Mucosa of stomach (tissue), 1 donor: ENCODE results near the gene VAV3.

Source experiments
- H3K27me3 ChIP-seq: one replicate; pipeline ENCODE4 v1.7.0; 2013; ENCODE audit warnings: mild to moderate bottlenecking, low read length; ENCODE audit not compliant: control insufficient read depth, insufficient read depth
- H3K36me3 ChIP-seq: one replicate; pipeline ENCODE4 v1.7.0; 2013; ENCODE audit warnings: low read length; ENCODE audit not compliant: control insufficient read depth, insufficient read depth
- H3K4me1 ChIP-seq: one replicate; pipeline ENCODE4 v1.7.0; 2013; ENCODE audit warnings: mild to moderate bottlenecking, low read length; ENCODE audit not compliant: control insufficient read depth, insufficient read depth
- H3K4me3 ChIP-seq: one replicate; pipeline ENCODE4 v1.7.0; 2013; ENCODE audit warnings: low read length
- H3K9ac ChIP-seq: one replicate; pipeline ENCODE4 v1.7.0; 2013; ENCODE audit warnings: mild to moderate bottlenecking, low read length, moderate library complexity
- H3K9me3 ChIP-seq: one replicate; pipeline ENCODE4 v1.7.0; 2013; ENCODE audit warnings: mild to moderate bottlenecking, low read length, moderate library complexity; ENCODE audit not compliant: control insufficient read depth
- donor health status: Pancreatic carcinoma.

Gene VAV3

GRCh38 chr1:107820801-107821200 lies 144.2 kb downstream of the VAV3 start:
- Histone ChIP-seq H3K4me3 (no peak overlapping the region), H3K4me1 (no peaks in the 10 kb centered on the region), H3K27me3 (no peaks in the 10 kb centered on the region), H3K36me3 (no peaks in the 10 kb centered on the region), H3K9ac (no peak overlapping the region), H3K9me3 (no peaks in the 10 kb centered on the region)

- H3K9ac ChIP-seq, result no peak overlapping the region
- H3K36me3 ChIP-seq, result no peaks in the 10 kb centered on the region
- H3K4me1 ChIP-seq, result no peaks in the 10 kb centered on the region
- H3K9me3 ChIP-seq, result no peaks in the 10 kb centered on the region
- no peaks in the 10 kb centered on the region for H3K27me3 ChIP-seq
- no peak overlapping the region for H3K4me3 ChIP-seq
These were observed 147.0 kb downstream of the VAV3 start for GRCh38 chr1:107817935-107818334.

- H3K9ac ChIP-seq, result no peak overlapping the region
- no peak overlapping the region for H3K4me3 ChIP-seq
These were observed 147.8 kb downstream of the VAV3 start for GRCh38 chr1:107817206-107817605.

GRCh38 chr1:107810291-107810951 lies 154.6 kb downstream of the VAV3 start:
- no peaks in the 10 kb centered on the region for H3K4me1 ChIP-seq
- H3K4me3 ChIP-seq, result no peak overlapping the region
- no peak overlapping the region for H3K9ac ChIP-seq
- no peaks in the 10 kb centered on the region for H3K36me3 ChIP-seq
- no peaks in the 10 kb centered on the region for H3K9me3 ChIP-seq
- H3K27me3 ChIP-seq, result no peaks in the 10 kb centered on the region

More at GRCh38 chr1:107817206-107817605, 147.8 kb downstream of the VAV3 start:
- Histone ChIP-seq H3K36me3 (no peaks in the 10 kb centered on the region), H3K9me3 (no peaks in the 10 kb centered on the region), H3K4me1 (no peaks in the 10 kb centered on the region), H3K27me3 (no peaks in the 10 kb centered on the region)

DNA sequence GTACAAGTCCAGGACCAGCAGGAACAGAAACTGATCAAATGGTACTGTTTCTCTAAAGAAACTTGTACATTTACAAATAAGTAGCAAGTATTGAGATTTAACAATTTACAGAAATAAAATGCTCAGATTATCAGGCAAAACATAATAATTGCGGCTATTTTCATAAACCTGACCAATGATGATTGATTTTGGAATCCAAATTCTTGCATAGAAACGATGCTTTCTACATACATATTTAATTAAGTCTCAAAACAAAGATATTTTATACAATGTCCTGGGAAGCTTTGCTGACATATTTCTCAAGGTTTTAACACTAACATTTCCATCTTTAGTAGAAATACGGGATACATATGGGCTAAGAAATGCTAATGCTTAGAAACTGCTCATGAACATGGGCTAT lies 157.1 kb downstream of the VAV3 start:
- Histone ChIP-seq H3K4me1 (no peaks in the 10 kb centered on the region), H3K9me3 (no peaks in the 10 kb centered on the region), H3K27me3 (no peaks in the 10 kb centered on the region), H3K36me3 (no peaks in the 10 kb centered on the region), H3K4me3 (no peak overlapping the region), H3K9ac (no peak overlapping the region)

DNA sequence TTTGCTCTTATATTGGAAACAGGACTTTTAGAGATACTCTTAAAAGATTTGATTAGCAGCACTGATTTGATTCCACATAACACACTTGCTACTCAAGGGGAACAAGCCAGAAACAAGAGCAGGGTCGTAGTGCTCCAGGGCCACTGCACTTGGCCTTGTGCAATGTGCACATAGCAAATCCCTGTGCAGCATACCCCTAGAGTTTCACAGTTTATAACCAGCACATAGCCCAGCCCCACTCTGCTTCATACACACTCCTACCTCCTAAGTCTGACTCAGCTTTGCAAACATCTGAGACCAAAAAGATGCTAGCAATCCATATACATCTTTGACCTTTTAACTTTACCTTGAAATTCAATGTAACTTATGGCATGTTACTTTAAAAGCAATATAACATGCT lies 157.6 kb downstream of the VAV3 start:
- Histone ChIP-seq H3K4me3 (no peak overlapping the region), H3K27me3 (no peaks in the 10 kb centered on the region), H3K9ac (no peak overlapping the region), H3K36me3 (no peaks in the 10 kb centered on the region), H3K4me1 (no peaks in the 10 kb centered on the region), H3K9me3 (no peaks in the 10 kb centered on the region)

DNA sequence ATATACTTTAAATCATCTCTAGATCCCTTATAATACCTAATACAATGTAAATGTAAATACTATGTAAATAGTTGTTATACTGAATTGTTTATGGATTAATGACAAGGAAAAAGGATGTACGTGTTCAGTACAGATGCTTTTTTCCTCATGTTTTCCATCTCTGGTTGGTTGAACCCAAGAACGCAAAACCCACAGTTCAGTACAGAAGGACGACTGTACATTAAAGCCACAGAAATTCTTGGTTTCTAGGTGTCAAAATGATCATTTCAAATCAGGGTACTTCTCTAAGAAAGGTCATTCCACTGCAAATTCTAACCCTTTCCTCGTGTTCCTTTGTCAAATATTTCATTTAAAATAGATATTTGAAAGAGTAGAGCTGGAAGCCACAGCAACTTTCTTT lies 158.1 kb downstream of the VAV3 start:
- Histone ChIP-seq H3K4me3 (no peak overlapping the region), H3K36me3 (no peaks in the 10 kb centered on the region), H3K4me1 (no peaks in the 10 kb centered on the region), H3K27me3 (no peaks in the 10 kb centered on the region), H3K9ac (no peak overlapping the region), H3K9me3 (no peaks in the 10 kb centered on the region)

DNA sequence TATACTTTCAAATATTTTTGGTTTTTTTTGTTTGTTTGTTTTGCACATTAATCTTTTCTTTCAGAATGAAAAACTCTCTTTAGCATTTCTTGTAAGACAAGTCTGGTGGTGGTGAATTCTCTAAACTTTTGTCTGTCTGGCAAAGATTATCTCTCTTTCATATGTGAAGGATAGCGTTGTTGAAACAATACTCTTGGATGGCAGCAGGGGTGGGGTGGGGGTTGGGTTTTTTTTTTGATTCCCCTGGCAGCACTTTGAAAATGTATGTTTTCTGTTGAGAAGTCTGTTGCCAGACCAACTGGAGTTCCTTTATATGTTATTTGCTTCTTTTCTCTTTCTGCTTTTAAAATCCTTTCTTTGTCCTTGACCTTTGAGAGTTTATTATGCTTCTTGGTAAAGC lies 160.2 kb downstream of the VAV3 start:
- no peaks in the 10 kb centered on the region for H3K4me1 ChIP-seq
- H3K9ac ChIP-seq, result no peak overlapping the region
- no peaks in the 10 kb centered on the region for H3K27me3 ChIP-seq
- no peak overlapping the region for H3K4me3 ChIP-seq
- no peaks in the 10 kb centered on the region for H3K9me3 ChIP-seq
- H3K36me3 ChIP-seq, result no peaks in the 10 kb centered on the region

DNA sequence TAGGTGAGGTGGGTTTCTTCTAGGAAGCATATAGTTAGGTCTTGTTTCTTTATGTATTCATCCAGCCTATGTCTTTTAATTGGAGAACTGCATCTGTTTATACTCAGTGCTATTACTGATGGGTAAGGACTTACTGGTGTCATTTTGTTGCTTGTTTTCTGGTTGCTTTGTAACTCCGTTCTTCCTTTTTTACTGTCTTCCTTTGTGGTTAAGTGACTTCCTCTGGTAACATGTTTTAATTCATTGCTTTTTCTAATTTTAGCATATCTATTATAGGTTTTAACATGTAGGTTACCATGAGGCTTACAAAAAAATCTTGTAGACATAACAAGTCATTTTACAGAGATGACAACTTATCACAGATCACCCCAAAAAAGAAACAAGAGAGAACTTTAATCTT lies 160.8 kb downstream of the VAV3 start:
- H3K4me3 ChIP-seq, result no peak overlapping the region
- no peaks in the 10 kb centered on the region for H3K27me3 ChIP-seq
- H3K4me1 ChIP-seq, result no peaks in the 10 kb centered on the region
- no peaks in the 10 kb centered on the region for H3K9me3 ChIP-seq
- H3K36me3 ChIP-seq, result no peaks in the 10 kb centered on the region
- no peak overlapping the region for H3K9ac ChIP-seq

GRCh38 chr1:107803579-107803978 lies 161.4 kb downstream of the VAV3 start:
- H3K9ac ChIP-seq, result no peak overlapping the region
- H3K27me3 ChIP-seq, result no peaks in the 10 kb centered on the region
- H3K9me3 ChIP-seq, result no peaks in the 10 kb centered on the region

DNA sequence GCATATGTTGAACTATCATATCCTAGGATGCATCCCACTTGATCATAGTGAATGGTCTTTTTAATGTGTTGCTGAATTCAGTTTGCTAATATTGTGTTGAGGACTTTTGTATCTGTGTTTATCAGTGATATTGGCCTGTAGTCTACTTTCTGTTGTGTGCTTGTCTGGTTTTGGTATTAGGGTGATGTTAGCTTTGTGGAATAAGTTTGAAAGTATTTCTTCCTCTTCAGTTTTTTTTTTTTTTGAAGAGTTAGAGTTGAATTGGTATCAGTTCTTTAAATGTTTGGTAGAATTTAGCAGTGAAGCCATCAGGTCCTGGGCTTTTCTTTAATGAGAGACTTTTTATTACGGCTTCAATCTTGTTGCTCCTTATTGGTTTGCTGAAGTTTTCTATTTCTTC lies 162.3 kb downstream of the VAV3 start:
- H3K4me3 ChIP-seq, result no peak overlapping the region
- H3K9ac ChIP-seq, result no peak overlapping the region
- H3K9me3 ChIP-seq, result no peaks in the 10 kb centered on the region
- H3K36me3 ChIP-seq, result no peaks in the 10 kb centered on the region
- H3K4me1 ChIP-seq, result no peaks in the 10 kb centered on the region
- no peaks in the 10 kb centered on the region for H3K27me3 ChIP-seq

More at GRCh38 chr1:107803579-107803978, 161.4 kb downstream of the VAV3 start:
- no peak overlapping the region for H3K4me3 ChIP-seq
- H3K4me1 ChIP-seq, result no peaks in the 10 kb centered on the region
- no peaks in the 10 kb centered on the region for H3K36me3 ChIP-seq

DNA sequence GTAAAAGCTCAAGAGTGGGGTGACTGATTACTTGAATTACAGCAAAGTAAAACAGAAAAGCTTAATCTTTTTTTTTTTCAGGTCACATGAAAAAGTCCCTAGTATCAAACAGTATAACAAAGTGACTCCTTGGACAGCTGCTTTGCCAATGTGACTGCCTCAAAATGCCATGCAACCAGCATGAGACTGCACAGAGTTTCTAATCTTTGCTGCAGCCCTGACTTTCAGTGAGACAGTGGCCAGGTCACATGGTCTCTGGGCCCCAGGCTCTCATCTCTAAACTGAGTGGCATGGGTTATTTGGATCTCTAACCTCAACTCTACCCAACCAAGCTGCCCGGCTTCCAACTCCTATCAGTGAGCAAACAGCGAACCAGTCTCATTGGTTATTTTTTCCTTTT lies 169.0 kb downstream of the VAV3 start:
- H3K9ac ChIP-seq, result no peak overlapping the region
- H3K9me3 ChIP-seq, result no peaks in the 10 kb centered on the region
- no peaks in the 10 kb centered on the region for H3K4me1 ChIP-seq
- no peak overlapping the region for H3K4me3 ChIP-seq
- H3K27me3 ChIP-seq, result no peaks in the 10 kb centered on the region
- H3K36me3 ChIP-seq, result no peaks in the 10 kb centered on the region

DNA sequence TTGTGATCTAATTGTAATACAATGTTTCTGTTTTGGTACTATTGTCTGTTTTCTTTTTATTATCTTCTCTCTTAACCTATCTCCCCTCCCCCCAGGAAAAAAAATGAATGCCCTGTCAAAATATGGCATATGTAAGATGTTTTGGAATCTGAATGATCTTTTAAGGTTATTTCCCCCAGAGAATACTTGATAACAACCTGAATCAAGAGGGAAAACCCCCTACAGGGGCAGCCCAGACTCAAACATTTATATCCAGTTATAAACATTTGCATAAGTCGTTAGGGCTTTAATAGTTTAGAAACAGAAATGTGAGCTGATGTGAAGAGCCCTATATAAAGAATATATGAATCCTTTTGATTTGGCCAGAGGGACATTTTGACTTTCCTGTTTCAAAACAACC lies 169.5 kb downstream of the VAV3 start:
- Histone ChIP-seq H3K36me3 (no peaks in the 10 kb centered on the region), H3K4me3 (no peak overlapping the region), H3K27me3 (no peaks in the 10 kb centered on the region), H3K9ac (no peak overlapping the region), H3K4me1 (no peaks in the 10 kb centered on the region), H3K9me3 (no peaks in the 10 kb centered on the region)
